Iris pigment epithelial cell (primary cell): ENCODE data around the gene STAT1.
A peak's percentile ranks its signal among the peaks of the same experiment; 100 is the strongest.
"Not testable (repeated sequence)": the region's sequence is repeated elsewhere in the genome, so short reads cannot be mapped to it uniquely, and the experiment has no call there.

ENCODE experiments used
- DNase-seq: peaks from one replicate; pipeline ENCODE4 v3.0.0-alpha.2; 2011; ENCODE audit warnings: low read depth

STAT1 gene

GRCh38 chr2:191006997-191007783 lies 6.8 kb downstream of the STAT1 start:
- DNase-seq: no peak

- no peak for DNase-seq
Measured at GRCh38 chr2:191006297-191006696, 7.7 kb downstream of the STAT1 start.

GRCh38 chr2:191003405-191004309 lies 10.3 kb downstream of the STAT1 start:
- no peak for DNase-seq

- no peak for DNase-seq
Measured at GRCh38 chr2:191001624-191002023, 12.3 kb downstream of the STAT1 start.

- DNase-seq: no peak
Measured at GRCh38 chr2:191001032-191001431, 12.9 kb downstream of the STAT1 start.

- no peak for DNase-seq
Measured at GRCh38 chr2:190999949-191000665, 13.9 kb downstream of the STAT1 start.

- no peak for DNase-seq
Measured at GRCh38 chr2:190999058-190999457, 14.9 kb downstream of the STAT1 start.

- DNase-seq: no peak
Measured at GRCh38 chr2:190997526-190998113, 16.4 kb downstream of the STAT1 start.

- DNase-seq: no peak
Measured at GRCh38 chr2:190996947-190997346, 17.0 kb downstream of the STAT1 start.

- DNase-seq: peak; percentile 37
Measured at GRCh38 chr2:190996338-190996946, 17.5 kb downstream of the STAT1 start.

- DNase-seq: not testable (repeated sequence)
Measured at GRCh38 chr2:190995315-190995714, 18.7 kb downstream of the STAT1 start.

GRCh38 chr2:190994148-190994547 lies 19.8 kb downstream of the STAT1 start:
- DNase-seq: no peak

GRCh38 chr2:190993292-190993643 lies 20.7 kb downstream of the STAT1 start:
- no peak for DNase-seq

GRCh38 chr2:190990132-190990531 lies 23.8 kb downstream of the STAT1 start:
- DNase-seq: no peak

- no peak for DNase-seq
Measured at GRCh38 chr2:190988910-190989309, 25.1 kb downstream of the STAT1 start.

GRCh38 chr2:190987938-190988337 lies 26.0 kb downstream of the STAT1 start:
- DNase-seq: no peak

GRCh38 chr2:190987116-190987515 lies 26.9 kb downstream of the STAT1 start:
- DNase-seq: no peak

GRCh38 chr2:190986221-190986953 lies 27.6 kb downstream of the STAT1 start:
- no peak for DNase-seq

GRCh38 chr2:190984595-190984994 lies 29.4 kb downstream of the STAT1 start:
- peak; percentile 97 for DNase-seq

GRCh38 chr2:190982262-190983034 lies 31.5 kb downstream of the STAT1 start:
- no peak for DNase-seq
